CMK (cell line): Measurements from ENCODE around the gene HMGXB3.

ENCODE experiments used
- DNase-seq: peaks from one replicate; pipeline ENCODE4 v3.0.0-alpha.2; 2010; ENCODE audit warnings: low read depth

The HMGXB3 gene

DNA sequence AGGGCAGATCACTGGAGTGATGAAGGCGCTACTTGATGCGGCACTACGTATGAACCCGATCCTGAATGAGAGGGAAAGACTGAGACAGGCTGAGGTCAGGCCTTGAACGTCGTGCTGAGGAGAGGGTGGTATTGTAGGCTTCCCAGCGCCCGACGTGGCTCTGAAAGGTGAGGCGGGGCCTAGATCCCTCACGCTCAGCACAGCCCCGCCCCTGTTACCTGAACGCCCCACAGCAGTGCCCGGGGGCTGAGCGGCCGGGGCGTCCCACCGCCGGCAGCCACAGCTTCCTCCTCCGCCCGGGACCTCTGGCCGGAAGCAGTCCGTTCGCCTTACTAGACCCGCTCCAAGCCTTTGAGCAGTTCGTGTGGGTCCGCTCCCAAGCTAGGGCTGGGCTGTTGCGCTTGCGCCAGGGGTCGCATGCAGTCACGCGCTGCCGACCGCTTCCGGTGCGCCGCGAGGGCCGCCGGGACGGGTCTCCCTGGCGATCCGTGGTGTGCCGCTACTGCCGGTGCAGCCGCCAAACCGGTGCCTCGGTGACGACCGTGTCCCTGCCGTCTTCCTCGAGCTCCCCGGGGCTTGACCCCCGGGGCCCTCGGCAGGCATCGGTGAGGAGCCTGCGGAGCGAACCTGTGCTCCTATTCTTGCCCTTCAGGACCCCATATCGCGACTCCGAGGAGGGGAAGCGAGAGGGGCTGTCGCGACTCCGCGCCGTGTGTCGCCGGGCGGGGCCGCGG, at the start of gene HMGXB3, which contains the start of gene TIGD6:
HMGXB3 (plus strand) TSS at position 484 of the 734 bp plus-strand sequence. CDS start 4,114 bp downstream, outside the sequence.
TIGD6 (minus strand) TSS at position 399 of the 734 bp plus-strand sequence. CDS start 4,306 bp downstream, outside the sequence.
- peak; percentile 89 for DNase-seq

GRCh38 chr5:149951138-149951749, 49.3 kb upstream of the HMGXB3 start:
- no peak for DNase-seq

- no peak for DNase-seq
These were observed 47.0 kb upstream of the HMGXB3 start for GRCh38 chr5:149953436-149954121.

- no peak for DNase-seq
These were observed 45.7 kb upstream of the HMGXB3 start for GRCh38 chr5:149954798-149955197.

GRCh38 chr5:149956685-149957084, 43.9 kb upstream of the HMGXB3 start:
- DNase-seq = no peak

GRCh38 chr5:149957855-149958254, 42.7 kb upstream of the HMGXB3 start:
- DNase-seq = no peak

GRCh38 chr5:149959406-149960236, 40.9 kb upstream of the HMGXB3 start:
- DNase-seq = peak; percentile 70

DNA sequence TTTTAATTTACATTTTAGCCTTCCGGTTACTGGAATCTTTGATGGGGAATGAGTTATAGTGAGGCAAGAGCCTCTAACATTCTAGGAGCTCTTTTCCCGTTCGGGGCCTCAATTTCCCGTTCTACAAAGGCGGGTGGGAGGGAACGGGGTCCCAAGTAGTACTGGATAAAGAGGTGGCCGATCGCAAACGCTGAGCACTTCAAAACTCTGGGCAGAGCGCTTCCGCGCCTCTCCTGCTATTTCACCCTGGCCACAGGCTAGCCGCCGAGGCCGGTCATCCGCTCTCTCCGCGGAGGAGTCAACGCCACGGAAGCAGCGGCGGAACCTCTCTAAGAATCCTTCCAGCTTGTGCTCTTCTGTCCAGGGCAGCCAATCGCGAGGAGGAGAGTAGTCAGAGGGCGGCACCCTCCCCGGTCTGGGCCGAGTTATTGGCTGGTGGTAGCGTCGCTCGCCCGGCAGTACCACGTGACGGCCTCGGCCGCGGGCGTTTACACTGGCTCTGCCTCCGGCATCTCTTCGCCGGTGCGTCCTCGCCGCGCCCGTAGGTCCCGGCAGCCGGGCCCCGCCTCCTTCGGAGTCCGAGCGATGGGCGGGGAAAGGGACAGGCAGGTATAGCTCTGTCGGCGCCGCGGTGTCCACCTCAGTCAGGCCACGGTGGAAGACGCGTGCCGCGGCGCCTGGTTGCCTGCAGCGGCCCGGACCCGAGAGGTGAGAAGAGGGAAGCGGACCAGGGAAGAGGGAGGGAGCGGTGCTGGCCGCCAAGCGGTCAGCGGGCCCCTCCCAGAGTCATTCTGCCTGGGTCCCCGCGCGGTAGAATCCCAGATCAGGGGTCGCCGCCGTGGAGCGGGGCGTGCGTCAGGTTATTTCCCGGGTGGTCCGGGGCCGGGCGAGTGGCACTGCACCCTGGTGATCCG, 40.0 kb upstream of the HMGXB3 start, which contains the start of gene SLC26A2:
SLC26A2 (plus strand) TSS at position 487 of the 914 bp plus-strand sequence. CDS start 16,895 bp downstream, outside the sequence.
- DNase-seq = peak; percentile 78

DNA sequence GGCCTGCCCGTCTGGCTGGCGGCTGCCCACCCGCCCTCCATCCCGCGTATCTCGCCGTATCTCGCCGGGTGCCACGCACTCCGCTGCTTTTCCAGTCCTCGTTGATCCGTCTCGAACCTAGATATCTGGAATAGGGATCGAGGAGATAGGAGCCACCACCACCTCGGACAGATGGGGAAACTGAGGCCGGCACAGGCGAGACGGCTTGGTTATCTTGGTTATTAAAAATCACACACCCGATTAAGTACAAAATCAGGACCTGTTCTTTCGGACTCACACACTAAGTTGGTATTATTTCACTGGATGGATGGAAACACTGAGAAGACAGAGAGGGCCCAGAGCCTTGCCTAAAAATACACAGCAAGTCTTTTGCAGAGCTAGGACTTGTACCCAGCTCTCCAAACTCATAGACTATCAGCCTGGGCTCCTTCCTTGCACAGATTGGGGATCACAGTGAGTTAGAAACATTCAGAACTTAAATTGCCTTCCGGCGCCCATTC, 39.3 kb upstream of the HMGXB3 start:
- DNase-seq = no peak

DNA sequence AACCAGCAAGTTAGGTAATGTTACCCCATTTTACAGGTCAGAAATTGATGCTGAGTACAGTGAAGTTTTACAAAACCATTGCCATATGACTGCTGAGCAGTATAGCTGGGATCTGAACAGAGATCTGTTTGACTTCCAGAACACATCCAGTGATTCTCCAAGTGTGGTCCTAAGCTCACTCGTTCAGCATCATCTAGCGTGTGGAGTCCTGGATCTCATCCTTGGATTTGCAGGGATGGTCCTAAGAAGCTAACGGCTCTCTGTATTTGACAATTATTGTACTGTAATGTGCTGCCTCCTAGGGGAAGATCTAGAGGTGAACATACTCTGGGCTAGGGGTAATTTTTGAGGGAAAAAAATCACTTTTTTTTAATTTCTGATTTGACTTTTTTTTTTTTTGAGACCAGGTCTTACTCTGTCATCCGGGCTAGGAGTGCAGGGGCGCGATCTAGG, 38.6 kb upstream of the HMGXB3 start:
- DNase-seq = no peak

- DNase-seq = no peak
These were observed 37.8 kb upstream of the HMGXB3 start for GRCh38 chr5:149962601-149963300.

DNA sequence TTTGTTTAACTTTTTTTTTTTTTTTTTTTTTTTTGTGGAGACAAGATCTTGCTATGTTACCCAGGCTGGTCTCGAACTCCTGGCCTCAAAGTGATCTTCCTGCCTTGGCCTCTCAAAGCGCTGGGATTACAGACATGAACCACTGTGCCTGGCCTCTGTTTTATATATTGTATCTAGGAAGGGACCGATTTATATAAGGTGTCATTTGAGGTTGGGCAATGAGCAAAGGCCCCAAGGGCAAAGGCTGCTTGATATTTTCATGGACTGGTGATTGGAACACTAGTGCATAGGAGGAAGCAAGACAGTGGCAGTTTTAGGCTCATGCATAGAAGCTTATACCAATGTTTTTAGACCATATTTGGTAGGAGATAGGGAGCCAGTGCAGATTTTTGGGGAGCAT, 36.8 kb upstream of the HMGXB3 start:
- DNase-seq = no peak

GRCh38 chr5:149966946-149967345, 33.6 kb upstream of the HMGXB3 start:
- no peak for DNase-seq

- DNase-seq = no peak
These were observed 31.2 kb upstream of the HMGXB3 start for GRCh38 chr5:149969181-149969930.

DNA sequence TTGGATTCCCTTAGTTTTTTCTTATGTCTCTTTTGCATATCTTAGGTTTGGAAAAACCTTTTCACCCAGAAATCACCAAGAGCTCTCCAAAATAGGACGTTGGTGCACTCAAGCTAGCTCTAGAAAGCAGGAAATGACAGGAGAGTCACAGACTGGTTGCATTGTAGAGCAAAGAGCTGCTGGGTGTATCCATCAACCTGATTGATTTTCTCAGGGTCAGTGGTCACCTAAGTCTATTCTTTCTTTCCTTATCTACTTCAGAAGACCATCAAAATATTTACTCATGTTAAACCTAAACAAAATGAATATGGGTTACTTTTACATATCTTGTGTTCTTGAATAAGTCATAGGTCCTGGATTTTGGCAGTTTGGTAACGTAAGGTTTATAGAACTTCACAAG, 25.1 kb upstream of the HMGXB3 start:
- DNase-seq = no peak

DNA sequence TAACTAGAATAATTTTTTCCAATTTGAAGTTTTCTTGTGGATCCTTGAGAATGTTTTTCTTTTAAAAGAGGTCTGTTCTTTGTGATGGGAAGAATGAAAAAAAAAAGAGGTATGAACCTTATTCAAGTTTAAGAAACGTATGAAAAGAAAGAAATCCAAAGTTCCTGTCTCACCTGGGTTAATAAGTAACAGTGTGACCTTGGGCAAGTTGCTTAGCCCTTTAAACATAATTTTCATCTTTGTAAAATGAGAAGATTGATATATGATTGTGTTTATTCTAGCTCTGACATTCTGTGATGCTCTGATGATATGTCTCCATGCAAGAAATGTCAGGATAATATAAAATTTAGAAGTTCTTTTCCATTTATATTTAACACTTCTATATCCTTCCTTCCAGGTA, 20.6 kb upstream of the HMGXB3 start:
- no peak for DNase-seq

DNA sequence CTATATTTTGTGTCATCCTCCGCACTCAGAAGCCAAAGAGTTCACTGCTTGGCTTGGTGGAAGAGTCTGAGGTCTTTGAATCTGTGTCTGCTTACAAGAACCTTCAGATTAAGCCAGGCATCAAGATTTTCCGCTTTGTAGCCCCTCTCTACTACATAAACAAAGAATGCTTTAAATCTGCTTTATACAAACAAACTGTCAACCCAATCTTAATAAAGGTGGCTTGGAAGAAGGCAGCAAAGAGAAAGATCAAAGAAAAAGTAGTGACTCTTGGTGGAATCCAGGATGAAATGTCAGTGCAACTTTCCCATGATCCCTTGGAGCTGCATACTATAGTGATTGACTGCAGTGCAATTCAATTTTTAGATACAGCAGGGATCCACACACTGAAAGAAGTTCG, 19.3 kb upstream of the HMGXB3 start:
- DNase-seq = no peak

DNA sequence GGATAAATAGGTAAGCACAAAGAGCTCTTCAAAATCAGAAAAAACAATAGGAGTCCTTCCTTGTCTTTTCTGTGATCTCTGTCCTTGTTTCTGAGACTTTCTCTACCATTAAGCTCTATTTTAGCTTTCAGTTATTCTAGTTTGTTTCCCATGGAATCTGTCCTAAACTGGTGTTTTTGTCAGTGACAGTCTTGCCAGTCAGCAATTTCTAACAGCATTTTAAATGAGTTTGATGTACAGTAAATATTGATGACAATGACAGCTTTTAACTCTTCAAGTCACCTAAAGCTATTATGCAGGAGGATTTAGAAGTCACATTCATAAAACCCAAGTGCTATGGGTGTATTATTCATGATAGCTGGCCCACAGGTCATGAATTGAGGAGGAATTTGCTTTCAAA, 18.0 kb upstream of the HMGXB3 start:
- DNase-seq = no peak

DNA sequence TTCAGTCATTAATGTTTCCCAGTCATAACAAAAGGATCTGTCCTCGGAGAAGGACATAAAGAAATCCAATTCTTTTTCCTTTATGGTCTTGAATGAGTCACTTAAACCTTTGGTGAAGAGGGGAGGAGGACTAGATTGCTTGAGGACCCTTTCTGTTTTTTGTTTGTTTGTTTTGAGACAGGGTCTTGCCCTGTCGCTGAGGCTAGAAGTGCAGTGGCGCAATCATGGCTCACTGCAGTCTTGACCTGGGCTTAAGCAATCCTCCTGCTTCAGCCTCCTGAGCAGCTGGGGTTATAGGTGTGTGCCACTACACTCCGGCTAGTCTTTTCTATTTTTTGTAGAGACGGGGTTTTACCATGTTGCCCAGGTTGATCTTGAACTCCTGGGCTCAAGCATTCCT, 12.4 kb upstream of the HMGXB3 start:
- DNase-seq = no peak
